ENCODE measurements around the gene FGF18. TPM values are rescaled to one million over a fixed set of nuclear protein-coding genes. Genes with fewer than 3 reads are reported as not detected.

The FGF18 gene
- total and polyA plus RNA-seq, 8 donors, result 0.13 to 0.97 (median 0.36) TPM

- ATAC-seq (peak in 3 of 4 donors; percentile 47 to 76 (median 52)), FAIRE-seq (no peak), DNase-seq (peak in 2 of 6 donors; percentile 23 to 70)
- intact Hi-C loops (cut with DNase I), result no loop called here
- Histone ChIP-seq H3K4me1 (no peaks in the 10 kb centered on the region), H3K27ac (no peak overlapping the region), H3K27me3 (no peaks in the 10 kb centered on the region), H3K4me3 (no peak overlapping the region), H3K9me3 (no peaks in the 10 kb centered on the region), H3K36me3 (no peaks in the 10 kb centered on the region)
- TF ChIP-seq CTCF (IDR thresholded peaks at IDR 0.05), result peak; percentile 36 to 56 (median 50)
- WGBS, 2 donors, result 18 to 24% methylated on average over 7 of the region's 7 CpGs
These were observed 65.0 kb downstream of the FGF18 start for GRCh38 chr5:171484460-171484899.

- ATAC-seq (no peak), DNase-seq (no peak), FAIRE-seq (no peak)
- no peaks in the 10 kb centered on the region for H3K36me3 ChIP-seq
- H3K27ac ChIP-seq, result no peak overlapping the region
- H3K27me3 ChIP-seq, result no peaks in the 10 kb centered on the region
- TF ChIP-seq CTCF (IDR thresholded peaks at IDR 0.05), result no peak
- intact Hi-C loops (cut with DNase I), result no loop called here
- whole genome bisulfite sequencing, 2 donors, result 76 to 82% methylated on average over 4 of the region's 4 CpGs
- H3K9me3 ChIP-seq, result no peaks in the 10 kb centered on the region
- H3K4me3 ChIP-seq, result no peak overlapping the region
- H3K4me1 ChIP-seq, result no peaks in the 10 kb centered on the region
These were observed 66.2 kb downstream of the FGF18 start for GRCh38 chr5:171485668-171486067.

- ATAC-seq (no peak), FAIRE-seq (no peak), DNase-seq (no peak)
- WGBS, 2 donors, result 81 to 92% methylated on average over 4 of the region's 4 CpGs
- Histone ChIP-seq H3K27ac (no peak overlapping the region), H3K4me3 (no peak overlapping the region), H3K36me3 (no peaks in the 10 kb centered on the region), H3K27me3 (no peaks in the 10 kb centered on the region), H3K4me1 (no peaks in the 10 kb centered on the region), H3K9me3 (no peaks in the 10 kb centered on the region)
- intact Hi-C loops (cut with DNase I), result no loop called here
- TF ChIP-seq CTCF (IDR thresholded peaks at IDR 0.05), result no peak
These were observed 67.2 kb downstream of the FGF18 start for GRCh38 chr5:171486613-171487012.

- whole genome bisulfite sequencing, 2 donors, result 63 to 74% methylated on average over 13 of the region's 13 CpGs
- H3K36me3 ChIP-seq, result no peaks in the 10 kb centered on the region
- no peaks in the 10 kb centered on the region for H3K27me3 ChIP-seq
- intact Hi-C loops (cut with DNase I), result no loop called here
- no peak for FAIRE-seq
- DNase-seq, result no peak
- no peak for TF ChIP-seq CTCF (IDR thresholded peaks at IDR 0.05)
- no peaks in the 10 kb centered on the region for H3K9me3 ChIP-seq
- H3K4me3 ChIP-seq, result no peak overlapping the region
- no peak overlapping the region for H3K27ac ChIP-seq
- ATAC-seq, result no peak
- no peaks in the 10 kb centered on the region for H3K4me1 ChIP-seq
These were observed 69.4 kb downstream of the FGF18 start for GRCh38 chr5:171488876-171489275.

- intact Hi-C loops (cut with DNase I), result no loop called here
These were observed 73.3 kb downstream of the FGF18 start for GRCh38 chr5:171492781-171493180.

More at GRCh38 chr5:171492781-171493180, 73.3 kb downstream of the FGF18 start:
- DNase-seq, result no peak
- no peaks in the 10 kb centered on the region for H3K36me3 ChIP-seq
- no peak for ATAC-seq
- no peak overlapping the region for H3K27ac ChIP-seq
- H3K27me3 ChIP-seq, result no peaks in the 10 kb centered on the region
- no peak overlapping the region for H3K4me3 ChIP-seq
- no peak for TF ChIP-seq CTCF (IDR thresholded peaks at IDR 0.05)
- 68 to 76% methylated on average over 10 of the region's 10 CpGs for WGBS, 2 donors
- FAIRE-seq, result no peak
- no peaks in the 10 kb centered on the region for H3K4me1 ChIP-seq
- H3K9me3 ChIP-seq, result no peaks in the 10 kb centered on the region
